ENCODE results near the gene VAV2. TPM values are rescaled to one million over a fixed set of nuclear protein-coding genes. Genes with fewer than 3 reads are reported as not detected.

Gene VAV2
- total RNA-seq, 1 donor from 2014 or later = 8.3 TPM

DNA sequence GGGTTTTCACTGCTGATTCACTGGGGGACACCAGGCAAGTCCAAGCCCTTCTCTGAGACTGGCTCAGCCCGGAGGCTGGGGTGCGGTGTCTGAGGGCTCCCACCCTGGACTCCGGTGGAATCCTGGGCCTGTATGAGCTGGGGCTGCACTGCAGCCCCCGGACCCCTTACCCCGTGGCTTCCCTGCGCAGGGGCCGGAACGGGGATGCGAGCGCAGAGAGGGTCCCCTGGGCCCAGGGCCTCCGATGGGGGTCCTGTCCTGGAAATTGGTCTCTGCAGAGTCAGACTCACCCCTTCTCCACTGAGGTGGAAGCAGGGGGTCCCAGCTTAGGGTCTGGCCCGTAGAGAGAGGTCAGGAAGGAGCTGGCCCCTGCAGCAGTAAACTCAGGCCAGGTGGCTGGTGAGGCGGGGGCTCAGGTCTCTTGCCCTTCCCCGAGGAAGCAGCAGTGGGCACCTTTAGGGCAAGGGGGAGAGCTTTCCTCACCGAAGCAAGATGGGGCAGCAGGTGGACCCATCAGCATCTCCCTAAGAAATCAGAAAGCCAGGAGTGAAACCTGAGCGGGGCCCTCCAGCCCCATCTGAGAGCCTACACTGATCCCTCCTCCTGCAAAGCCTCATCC is 1.6 kb upstream of the VAV2 start:
- Histone ChIP-seq H3K4me1 (peaks cover 25% of the 10 kb centered on the region), H3K27me3 (no peaks in the 10 kb centered on the region), H3K4me3 (peak overlapping the region; percentile 60 to 81), H3K36me3 (no peaks in the 10 kb centered on the region), H3K9me3 (no peaks in the 10 kb centered on the region), H3K27ac (peak overlapping the region; percentile 88)
- DNase-seq (ENCODE audit: extremely low spot score in 2 of 2) = no peak
- intact Hi-C loops (cut with DNase I) = loop anchor here (2.0 kb wide), 1 partner anchor 201 kb away; no protein-coding TSS in a partner anchor
- TF ChIP-seq POLR2AphosphoS5 (IDR thresholded peaks at IDR 0.05; ENCODE audit: insufficient read depth in 1 of 2, low read depth in 1 of 2) = no peak
- TF ChIP-seq POLR2A (IDR thresholded peaks at IDR 0.05) = no peak
- TF ChIP-seq, protein P1, sequence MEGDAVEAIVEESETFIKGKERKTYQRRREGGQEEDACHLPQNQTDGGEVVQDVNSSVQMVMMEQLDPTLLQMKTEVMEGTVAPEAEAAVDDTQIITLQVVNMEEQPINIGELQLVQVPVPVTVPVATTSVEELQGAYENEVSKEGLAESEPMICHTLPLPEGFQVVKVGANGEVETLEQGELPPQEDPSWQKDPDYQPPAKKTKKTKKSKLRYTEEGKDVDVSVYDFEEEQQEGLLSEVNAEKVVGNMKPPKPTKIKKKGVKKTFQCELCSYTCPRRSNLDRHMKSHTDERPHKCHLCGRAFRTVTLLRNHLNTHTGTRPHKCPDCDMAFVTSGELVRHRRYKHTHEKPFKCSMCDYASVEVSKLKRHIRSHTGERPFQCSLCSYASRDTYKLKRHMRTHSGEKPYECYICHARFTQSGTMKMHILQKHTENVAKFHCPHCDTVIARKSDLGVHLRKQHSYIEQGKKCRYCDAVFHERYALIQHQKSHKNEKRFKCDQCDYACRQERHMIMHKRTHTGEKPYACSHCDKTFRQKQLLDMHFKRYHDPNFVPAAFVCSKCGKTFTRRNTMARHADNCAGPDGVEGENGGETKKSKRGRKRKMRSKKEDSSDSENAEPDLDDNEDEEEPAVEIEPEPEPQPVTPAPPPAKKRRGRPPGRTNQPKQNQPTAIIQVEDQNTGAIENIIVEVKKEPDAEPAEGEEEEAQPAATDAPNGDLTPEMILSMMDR (IDR thresholded peaks at IDR 0.05) = no peak

DNA sequence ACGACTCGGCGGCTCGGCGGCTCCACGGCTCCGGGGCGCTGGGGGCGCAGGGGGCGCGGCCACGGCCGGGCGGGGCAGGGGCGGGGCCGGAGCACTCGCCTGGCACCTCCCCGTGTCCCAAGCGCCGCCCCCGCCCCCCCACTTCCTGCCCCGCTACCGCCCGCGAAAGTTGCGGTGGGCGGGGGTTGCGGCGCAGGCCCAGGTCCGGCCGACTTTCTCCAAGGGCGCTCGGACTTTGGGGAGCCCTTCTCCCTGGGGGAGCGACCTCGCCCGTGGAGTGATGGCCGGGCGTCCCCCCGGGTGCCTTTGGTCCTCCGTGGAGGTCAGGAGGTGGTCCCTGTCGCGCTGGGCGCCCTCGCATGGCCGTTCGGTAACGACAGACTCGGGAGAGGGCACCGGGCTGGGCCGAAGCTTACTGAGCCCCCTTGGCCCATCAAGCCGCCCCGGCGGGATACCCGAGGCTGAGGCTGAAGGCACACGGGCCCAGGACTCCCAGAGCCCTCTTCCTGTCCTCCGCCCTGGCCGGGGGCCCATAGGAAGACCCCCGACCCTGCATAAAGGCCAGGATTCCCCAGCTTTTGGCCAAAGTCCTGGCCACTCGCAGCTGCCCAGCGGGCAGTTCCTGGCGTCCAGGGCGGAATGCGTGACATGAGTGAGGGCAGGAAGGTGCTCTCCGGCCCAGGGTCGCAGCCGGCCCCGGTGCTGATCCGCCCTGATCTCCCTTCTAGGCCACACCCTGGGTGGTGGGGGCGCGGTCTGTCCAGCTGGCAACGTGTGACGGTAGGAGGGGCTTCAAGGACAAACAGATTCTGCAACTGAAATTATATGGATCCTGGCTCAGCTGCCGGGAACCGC is 883 bp upstream of the VAV2 start:
- Histone ChIP-seq H3K4me3 (peak overlapping the region; percentile 60 to 81), H3K27me3 (no peaks in the 10 kb centered on the region), H3K4me1 (peaks cover 25% of the 10 kb centered on the region), H3K27ac (peak overlapping the region; percentile 88), H3K9me3 (no peaks in the 10 kb centered on the region), H3K36me3 (no peaks in the 10 kb centered on the region)
- DNase-seq (ENCODE audit: extremely low spot score in 2 of 2) = peak in 1 of 2 donors; percentile 97
- intact Hi-C loops (cut with DNase I) = loop anchor here (2.0 kb wide), 1 partner anchor 200 kb away; no protein-coding TSS in a partner anchor
- TF ChIP-seq POLR2A (IDR thresholded peaks at IDR 0.05) (peak in 1 of 2 donors; percentile 79), POLR2AphosphoS5 (IDR thresholded peaks at IDR 0.05; ENCODE audit: insufficient read depth in 1 of 2, low read depth in 1 of 2) (peak in 1 of 2 donors; percentile 96)
- TF ChIP-seq, protein P1 (IDR thresholded peaks at IDR 0.05) = peak in 2 of 3 experiments; percentile 1 to 14

DNA sequence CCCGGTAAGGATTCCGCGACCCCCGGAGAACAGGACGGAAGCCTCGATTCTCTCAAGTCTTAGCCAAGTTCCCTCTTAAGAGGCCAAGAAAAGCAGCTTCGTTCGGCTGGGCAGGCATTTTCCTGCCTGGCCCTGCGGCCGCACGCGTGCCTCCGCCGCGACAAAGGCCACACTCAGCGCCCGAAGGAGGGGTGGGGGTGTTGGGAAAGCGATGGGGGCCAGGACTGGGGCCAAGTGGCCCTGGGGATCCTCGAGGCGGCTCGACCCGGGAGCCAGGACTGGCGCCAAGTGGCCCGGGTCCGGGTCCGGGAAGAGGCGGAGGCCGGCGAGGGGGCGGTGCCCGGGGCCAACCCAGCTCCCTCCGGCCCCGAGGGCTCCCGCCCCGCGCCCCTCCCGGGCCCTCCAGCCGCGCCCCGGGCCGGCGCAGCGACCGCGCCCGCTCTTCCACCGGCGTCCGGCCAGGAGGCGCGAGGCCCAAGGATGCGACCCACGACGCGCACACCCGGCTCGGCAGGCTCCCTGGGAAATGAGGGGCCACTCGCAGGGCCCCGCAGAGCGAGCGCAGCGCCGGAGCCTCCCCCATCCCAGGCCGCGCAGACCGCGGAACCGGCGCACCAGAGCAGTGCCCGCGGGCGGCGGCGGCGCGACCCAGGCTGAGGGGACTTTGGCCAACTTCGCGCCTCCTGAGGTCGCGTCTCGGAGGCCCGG is 756 bp downstream of the VAV2 start:
- no peak for DNase-seq (ENCODE audit: extremely low spot score in 2 of 2)
- TF ChIP-seq POLR2A (IDR thresholded peaks at IDR 0.05) = no peak
- TF ChIP-seq, protein P1 (IDR thresholded peaks at IDR 0.05) = no peak
- no peak for TF ChIP-seq POLR2AphosphoS5 (IDR thresholded peaks at IDR 0.05; ENCODE audit: insufficient read depth in 1 of 2, low read depth in 1 of 2)
- no peaks in the 10 kb centered on the region for H3K27me3 ChIP-seq
- peak overlapping the region; percentile 60 to 81 for H3K4me3 ChIP-seq
- H3K27ac ChIP-seq = peak overlapping the region; percentile 5
- H3K4me1 ChIP-seq = peaks cover 25% of the 10 kb centered on the region
- no peaks in the 10 kb centered on the region for H3K36me3 ChIP-seq
- no peaks in the 10 kb centered on the region for H3K9me3 ChIP-seq
- intact Hi-C loops (cut with DNase I) = no loop called here

DNA sequence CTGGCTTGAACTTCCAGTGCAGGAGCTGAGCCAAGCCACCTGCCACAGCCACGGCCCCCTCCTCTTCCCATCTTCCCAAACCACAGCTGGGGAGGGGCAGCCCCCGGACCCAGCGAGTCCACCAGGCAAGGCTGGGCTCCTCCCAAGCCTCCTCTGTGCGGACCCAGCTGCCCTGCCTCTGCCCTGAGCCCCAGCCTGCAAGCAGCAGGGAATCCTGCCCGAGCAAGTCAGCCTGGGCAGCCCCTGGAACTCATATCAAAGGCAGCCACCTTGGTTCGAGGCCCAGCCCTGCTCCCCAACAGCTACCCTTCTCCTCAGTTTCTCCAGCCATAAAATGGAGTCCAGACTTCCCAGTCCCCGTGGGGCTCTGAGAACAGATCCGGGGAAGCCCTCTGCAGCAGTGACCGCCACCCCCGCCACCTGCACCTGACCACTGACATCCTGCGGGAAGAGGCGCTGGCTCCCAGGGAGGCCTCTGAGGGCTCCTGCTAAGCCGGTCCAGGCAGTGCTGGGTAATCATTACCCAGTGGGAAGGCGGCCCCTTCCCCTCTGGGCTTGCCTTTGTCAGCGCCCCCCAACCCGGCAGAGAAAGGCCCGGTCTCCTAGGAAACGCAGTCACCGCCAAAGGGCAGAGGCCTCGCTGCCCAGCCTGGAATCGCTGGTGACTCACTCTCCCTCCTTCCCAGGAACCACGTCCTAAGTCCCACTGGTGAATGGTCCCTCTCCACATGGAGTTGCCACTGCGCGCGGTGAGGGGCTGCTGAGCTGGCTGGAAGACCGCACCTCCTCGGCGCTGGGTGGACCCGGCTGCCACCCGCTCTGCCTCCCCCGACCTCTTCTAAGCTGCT is 1.5 kb downstream of the VAV2 start:
- Histone ChIP-seq H3K27ac (peak overlapping the region; percentile 5), H3K4me3 (peak overlapping the region; percentile 60 to 81), H3K27me3 (no peaks in the 10 kb centered on the region), H3K4me1 (peaks cover 25% of the 10 kb centered on the region), H3K36me3 (no peaks in the 10 kb centered on the region), H3K9me3 (no peaks in the 10 kb centered on the region)
- DNase-seq (ENCODE audit: extremely low spot score in 2 of 2) = no peak
- TF ChIP-seq POLR2A (IDR thresholded peaks at IDR 0.05) = no peak
- TF ChIP-seq, protein P1 (IDR thresholded peaks at IDR 0.05) = no peak
- peak in 1 of 2 donors; percentile 59 for TF ChIP-seq POLR2AphosphoS5 (IDR thresholded peaks at IDR 0.05; ENCODE audit: insufficient read depth in 1 of 2, low read depth in 1 of 2)
- intact Hi-C loops (cut with DNase I) = no loop called here
